Gastrocnemius medialis (tissue), 4 donors: ENCODE measurements around the gene HECTD2. TPM values are rescaled to one million over a fixed set of nuclear protein-coding genes. Genes with fewer than 3 reads are reported as not detected.

Experiments
- ATAC-seq, 2 donors: fragments of 150-250 bp; one replicate each; pipeline ENCODE4 v1.9.1; 2016
- DNase-seq, 2 donors: peaks; one replicate each; pipeline ENCODE4 v3.0.0-alpha.2; 2019
- H3K27ac ChIP-seq, 4 donors: fragments of 200-600 bp; sonication (generic); 1 replicate in 1 of 4; 2 replicates in 3 of 4; pipeline ENCODE4 v1.5.1; 2016 to 2018; ENCODE audit warnings: mild to moderate bottlenecking in 2 of 4, moderate library complexity in 1 of 4
- H3K27me3 ChIP-seq, 3 donors: fragments of 200-600 bp; sonication (generic) in 2 of 3; 1 replicate in 1 of 3; 2 replicates in 2 of 3; pipeline versions ENCODE4 v1.5.1 to v1.6.0; 2016 to 2019; ENCODE audit warnings: mild to moderate bottlenecking in 1 of 3, moderate library complexity in 1 of 3
- H3K36me3 ChIP-seq, 2 donors: fragments of 200-600 bp; sonication (generic) in 1 of 2; one replicate each; pipeline ENCODE4 v1.5.1; 2017 to 2018
- H3K4me1 ChIP-seq, 2 donors: fragments of 200-600 bp; sonication (generic) in 1 of 2; one replicate each; pipeline ENCODE4 v1.5.1; 2016 to 2017; ENCODE audit warnings: mild to moderate bottlenecking in 2 of 2
- H3K4me3 ChIP-seq, 4 donors: fragments of 200-600 bp; sonication (generic) in 3 of 4; 1 replicate in 1 of 4; 2 replicates in 3 of 4; pipeline ENCODE4 v1.5.1; 2016 to 2019; ENCODE audit warnings: mild to moderate bottlenecking in 2 of 4
- H3K9me3 ChIP-seq, 3 donors: fragments of 200-600 bp; sonication (generic) in 2 of 3; 1 replicate in 1 of 3; 2 replicates in 2 of 3; pipeline ENCODE4 v1.5.1; 2016 to 2019
- POLR2A ChIP-seq, 2 donors: fragments of 450-650 bp; IDR thresholded peaks; one replicate each; pipeline ENCODE4 v1.6.1; 2017; ENCODE audit warnings: antibody characterized with exemption in 2 of 2, mild to moderate bottlenecking in 2 of 2, moderate library complexity in 2 of 2
- in situ Hi-C, 4 donors: fragments of 200-750 bp; cut with MboI; loops; one replicate each; pipeline versions ENCODE4 v1.15.0 to v1.8.0; 2017; ENCODE audit warnings: low sequenced_read_pairs in 4 of 4
- intact Hi-C: fragments of 100-400 bp; cut with DNase I; formaldehyde crosslinking; loops from one replicate; pipeline ENCODE4 v1.15.1; 2023; ENCODE audit warnings: low total_unique reads
- total RNA-seq, 4 donors: library from RNA; depleted of rRNA; stranded (reverse); fragments of >200 nt; gene quantifications; one replicate each; pipeline versions ENCODE4 v1.1.0 to v1.2.3, GENCODE V29; 2016
- TF ChIP-seq, protein P1 (sequence below), 5 experiments: fragments of 450-650 bp in 3 of 5; fragments of 200-600 bp in 2 of 5; sonication (generic) in 2 of 5; IDR thresholded peaks in 4 of 5; conservative IDR thresholded peaks in 1 of 5; 1 replicate in 4 of 5; 2 replicates in 1 of 5; pipeline ENCODE4 v1.5.1; 2016 to 2019; ENCODE audit warnings: antibody characterized with exemption in 5 of 5, mild to moderate bottlenecking in 3 of 5, moderate library complexity in 3 of 5

The HECTD2 gene
- total RNA-seq, 4 donors from 2014 or later, result 1.9 to 7.9 (median 3.9) TPM

DNA sequence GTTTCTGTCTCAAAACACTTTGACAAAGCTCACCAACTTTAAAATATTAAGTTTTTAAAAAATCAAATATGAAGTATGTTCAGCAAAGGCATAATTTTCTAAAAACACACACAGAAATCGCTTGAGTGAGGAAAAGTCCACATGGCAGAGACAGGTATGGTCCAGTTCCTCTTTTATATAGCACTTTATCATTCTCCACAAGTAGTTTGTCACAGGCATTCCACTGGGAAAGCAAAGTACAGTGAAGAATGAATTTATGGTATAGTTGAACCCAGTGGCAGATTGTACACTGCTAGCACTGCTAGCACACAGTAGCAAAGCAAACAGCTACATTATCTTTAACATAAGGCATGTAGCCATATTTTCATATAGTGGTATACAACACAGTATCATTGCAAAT, 102.3 kb downstream of the HECTD2 start:
- DNase-seq (no peak), ATAC-seq (no peak)
- H3K36me3 ChIP-seq, result no peaks in the 10 kb centered on the region
- in situ Hi-C loops, result no loop called here
- no peak overlapping the region for H3K27ac ChIP-seq
- H3K9me3 ChIP-seq, result no peaks in the 10 kb centered on the region
- no peaks in the 10 kb centered on the region for H3K27me3 ChIP-seq
- no peak overlapping the region for H3K4me3 ChIP-seq
- intact Hi-C loops, result no loop called here
- no peak for TF ChIP-seq POLR2A (IDR thresholded peaks at IDR 0.05)
- TF ChIP-seq, protein P1, sequence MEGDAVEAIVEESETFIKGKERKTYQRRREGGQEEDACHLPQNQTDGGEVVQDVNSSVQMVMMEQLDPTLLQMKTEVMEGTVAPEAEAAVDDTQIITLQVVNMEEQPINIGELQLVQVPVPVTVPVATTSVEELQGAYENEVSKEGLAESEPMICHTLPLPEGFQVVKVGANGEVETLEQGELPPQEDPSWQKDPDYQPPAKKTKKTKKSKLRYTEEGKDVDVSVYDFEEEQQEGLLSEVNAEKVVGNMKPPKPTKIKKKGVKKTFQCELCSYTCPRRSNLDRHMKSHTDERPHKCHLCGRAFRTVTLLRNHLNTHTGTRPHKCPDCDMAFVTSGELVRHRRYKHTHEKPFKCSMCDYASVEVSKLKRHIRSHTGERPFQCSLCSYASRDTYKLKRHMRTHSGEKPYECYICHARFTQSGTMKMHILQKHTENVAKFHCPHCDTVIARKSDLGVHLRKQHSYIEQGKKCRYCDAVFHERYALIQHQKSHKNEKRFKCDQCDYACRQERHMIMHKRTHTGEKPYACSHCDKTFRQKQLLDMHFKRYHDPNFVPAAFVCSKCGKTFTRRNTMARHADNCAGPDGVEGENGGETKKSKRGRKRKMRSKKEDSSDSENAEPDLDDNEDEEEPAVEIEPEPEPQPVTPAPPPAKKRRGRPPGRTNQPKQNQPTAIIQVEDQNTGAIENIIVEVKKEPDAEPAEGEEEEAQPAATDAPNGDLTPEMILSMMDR (IDR thresholded peaks at IDR 0.05 in 4 of 5, conservative IDR thresholded peaks at IDR 0.05 in 1 of 5), result no peak
- no peaks in the 10 kb centered on the region for H3K4me1 ChIP-seq

DNA sequence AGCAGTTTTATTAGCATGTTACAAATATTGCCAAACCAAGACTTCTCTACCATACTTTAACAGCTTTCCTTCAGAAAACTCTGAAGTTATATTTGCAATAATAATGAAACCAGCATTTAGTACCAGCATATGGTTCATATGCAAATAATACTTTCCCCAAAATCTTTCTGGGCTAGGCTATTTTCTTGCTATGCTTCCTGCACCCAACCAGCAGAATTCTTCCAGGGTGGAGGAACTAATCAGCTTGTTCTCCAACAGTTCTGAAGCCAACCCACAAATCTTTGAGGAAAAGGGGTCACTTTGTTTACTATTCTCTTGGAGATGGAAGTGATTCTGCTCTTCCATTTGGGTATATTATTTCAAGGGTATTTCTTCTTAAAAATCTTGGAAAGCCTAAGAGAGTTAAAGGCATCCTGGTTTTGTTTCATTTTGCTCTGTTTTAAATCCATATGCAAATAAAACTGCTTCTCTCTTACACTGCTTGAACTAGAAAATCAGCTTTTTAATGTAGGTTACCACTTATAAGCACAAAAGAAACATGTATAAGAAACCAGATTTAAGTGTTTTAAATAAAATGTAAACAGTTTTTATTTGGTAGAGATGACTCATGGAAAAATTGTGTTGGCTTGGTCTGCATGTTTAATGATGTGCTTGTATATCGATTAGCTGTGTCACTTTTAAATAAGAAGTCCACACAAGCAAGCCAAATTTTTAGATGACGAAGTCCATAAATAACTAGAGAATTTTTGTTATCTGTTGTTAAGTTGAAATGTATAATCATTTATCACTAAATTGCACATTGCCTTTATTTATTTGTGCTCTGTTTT, 103.7 kb downstream of the HECTD2 start:
- TF ChIP-seq, protein P1 (IDR thresholded peaks at IDR 0.05 in 4 of 5, conservative IDR thresholded peaks at IDR 0.05 in 1 of 5), result no peak
- no peak for TF ChIP-seq POLR2A (IDR thresholded peaks at IDR 0.05)
- Histone ChIP-seq H3K4me3 (no peak overlapping the region), H3K9me3 (no peaks in the 10 kb centered on the region), H3K27ac (peak overlapping the region in 1 of 4 donors; percentile 11), H3K27me3 (no peaks in the 10 kb centered on the region), H3K36me3 (no peaks in the 10 kb centered on the region), H3K4me1 (no peaks in the 10 kb centered on the region)
- in situ Hi-C loops (no loop called here), intact Hi-C loops (no loop called here)
- no peak for DNase-seq
- ATAC-seq, result no peak

DNA sequence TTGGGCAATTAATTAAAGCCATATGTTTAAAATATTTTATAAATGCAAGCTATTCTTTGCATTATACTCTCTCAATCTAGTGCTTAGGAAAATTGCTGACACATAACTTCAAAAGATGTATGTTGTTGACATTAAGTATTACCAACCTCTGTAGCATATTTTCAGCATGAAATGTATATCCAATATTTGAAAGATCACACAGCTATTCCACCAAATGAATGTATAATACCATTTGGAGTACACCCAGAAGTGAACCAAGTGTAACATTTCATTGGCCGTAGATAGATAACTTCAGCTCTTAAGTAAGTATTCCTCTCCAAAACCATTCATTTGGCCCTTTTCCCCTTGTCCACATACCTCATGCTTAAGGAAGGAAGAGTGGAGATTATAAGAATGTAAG, 104.6 kb downstream of the HECTD2 start:
- in situ Hi-C loops, result no loop called here
- H3K4me3 ChIP-seq, result no peak overlapping the region
- TF ChIP-seq, protein P1 (IDR thresholded peaks at IDR 0.05 in 4 of 5, conservative IDR thresholded peaks at IDR 0.05 in 1 of 5), result no peak
- TF ChIP-seq POLR2A (IDR thresholded peaks at IDR 0.05), result no peak
- H3K4me1 ChIP-seq, result no peaks in the 10 kb centered on the region
- intact Hi-C loops, result no loop called here
- H3K9me3 ChIP-seq, result no peaks in the 10 kb centered on the region
- DNase-seq (no peak), ATAC-seq (no peak)
- no peaks in the 10 kb centered on the region for H3K27me3 ChIP-seq
- H3K27ac ChIP-seq, result no peak overlapping the region
- no peaks in the 10 kb centered on the region for H3K36me3 ChIP-seq

DNA sequence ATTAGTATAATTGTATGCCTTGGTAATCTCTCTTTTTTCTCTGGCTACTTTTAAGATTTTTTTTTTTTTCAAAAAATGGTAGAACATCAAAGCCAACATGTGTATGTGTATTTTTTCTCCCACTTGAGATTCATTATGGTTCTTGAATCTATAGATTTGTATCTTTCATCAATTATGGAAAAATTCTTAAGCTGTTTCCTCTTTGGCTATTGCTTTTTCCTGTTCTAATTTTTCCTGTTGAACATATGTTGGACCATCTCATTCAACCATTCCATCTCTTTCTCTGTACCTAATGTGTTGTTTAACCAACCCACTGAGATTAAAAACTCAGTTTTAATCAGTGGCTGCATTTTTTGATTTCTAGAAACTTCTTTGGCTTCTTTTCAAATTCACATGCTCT, 107.2 kb downstream of the HECTD2 start:
- no peak for DNase-seq
- no peaks in the 10 kb centered on the region for H3K27me3 ChIP-seq
- no peak overlapping the region for H3K4me3 ChIP-seq
- no peak overlapping the region for H3K27ac ChIP-seq
- intact Hi-C loops (no loop called here), in situ Hi-C loops (no loop called here)
- TF ChIP-seq, protein P1 (IDR thresholded peaks at IDR 0.05 in 4 of 5, conservative IDR thresholded peaks at IDR 0.05 in 1 of 5), result no peak
- no peak for TF ChIP-seq POLR2A (IDR thresholded peaks at IDR 0.05)
- no peak for ATAC-seq
- H3K4me1 ChIP-seq, result peaks cover 5 to 8% of the 10 kb centered on the region in 2 donors
- no peaks in the 10 kb centered on the region for H3K36me3 ChIP-seq
- no peaks in the 10 kb centered on the region for H3K9me3 ChIP-seq
